Kasumi-1 (cell line): ENCODE measurements around the gene CLMN.
A peak's percentile ranks its signal among the peaks of the same experiment; 100 is the strongest.

ENCODE experiments used
- DNase-seq, 2 experiments: peaks; one replicate each; lab custom pipeline; 2025; lab: John Stamatoyannopoulos, UW

CLMN gene, protein sequence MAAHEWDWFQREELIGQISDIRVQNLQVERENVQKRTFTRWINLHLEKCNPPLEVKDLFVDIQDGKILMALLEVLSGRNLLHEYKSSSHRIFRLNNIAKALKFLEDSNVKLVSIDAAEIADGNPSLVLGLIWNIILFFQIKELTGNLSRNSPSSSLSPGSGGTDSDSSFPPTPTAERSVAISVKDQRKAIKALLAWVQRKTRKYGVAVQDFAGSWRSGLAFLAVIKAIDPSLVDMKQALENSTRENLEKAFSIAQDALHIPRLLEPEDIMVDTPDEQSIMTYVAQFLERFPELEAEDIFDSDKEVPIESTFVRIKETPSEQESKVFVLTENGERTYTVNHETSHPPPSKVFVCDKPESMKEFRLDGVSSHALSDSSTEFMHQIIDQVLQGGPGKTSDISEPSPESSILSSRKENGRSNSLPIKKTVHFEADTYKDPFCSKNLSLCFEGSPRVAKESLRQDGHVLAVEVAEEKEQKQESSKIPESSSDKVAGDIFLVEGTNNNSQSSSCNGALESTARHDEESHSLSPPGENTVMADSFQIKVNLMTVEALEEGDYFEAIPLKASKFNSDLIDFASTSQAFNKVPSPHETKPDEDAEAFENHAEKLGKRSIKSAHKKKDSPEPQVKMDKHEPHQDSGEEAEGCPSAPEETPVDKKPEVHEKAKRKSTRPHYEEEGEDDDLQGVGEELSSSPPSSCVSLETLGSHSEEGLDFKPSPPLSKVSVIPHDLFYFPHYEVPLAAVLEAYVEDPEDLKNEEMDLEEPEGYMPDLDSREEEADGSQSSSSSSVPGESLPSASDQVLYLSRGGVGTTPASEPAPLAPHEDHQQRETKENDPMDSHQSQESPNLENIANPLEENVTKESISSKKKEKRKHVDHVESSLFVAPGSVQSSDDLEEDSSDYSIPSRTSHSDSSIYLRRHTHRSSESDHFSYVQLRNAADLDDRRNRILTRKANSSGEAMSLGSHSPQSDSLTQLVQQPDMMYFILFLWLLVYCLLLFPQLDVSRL

DNA sequence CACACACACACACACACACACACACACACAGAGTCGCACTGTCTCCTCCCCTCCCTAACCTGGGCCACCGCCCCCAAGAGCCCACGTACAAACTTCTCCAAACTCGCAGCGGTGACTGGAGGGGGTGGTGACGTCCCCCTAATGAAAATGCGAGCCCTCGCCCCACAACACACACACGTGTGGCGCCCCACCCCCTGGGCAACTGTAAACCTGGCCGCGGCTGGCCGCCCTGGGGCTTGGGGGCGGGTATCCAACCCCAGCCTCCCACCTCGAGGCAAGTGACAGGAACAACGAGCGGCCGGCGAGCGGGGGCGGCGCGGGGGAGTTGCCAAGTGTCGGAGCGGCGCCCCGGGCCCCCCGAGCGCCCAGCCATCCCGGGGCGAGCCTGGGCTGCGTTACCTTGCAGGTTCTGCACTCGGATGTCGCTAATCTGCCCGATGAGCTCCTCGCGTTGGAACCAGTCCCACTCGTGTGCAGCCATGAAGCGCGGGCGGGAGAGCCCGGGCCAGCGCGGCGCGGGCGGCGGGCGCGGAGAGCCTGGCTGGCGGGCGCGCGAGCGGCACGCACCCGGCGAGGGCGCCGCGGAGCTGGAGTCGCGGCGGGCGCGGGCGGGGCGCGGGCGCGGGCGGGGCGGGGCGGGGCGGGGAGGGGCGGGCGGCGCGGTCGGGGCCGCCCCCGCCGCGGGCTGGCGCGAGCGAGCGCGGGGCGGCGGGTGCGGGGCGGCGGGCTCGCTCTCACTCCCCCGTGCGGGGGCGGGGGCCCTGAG, at the start of gene CLMN:
TSS of gene CLMN (minus strand) at position 597 of the 766 bp plus-strand sequence. CDS start at position 481, 116 bp downstream.
- DNase-seq = peak; percentile 4 to 24

DNA sequence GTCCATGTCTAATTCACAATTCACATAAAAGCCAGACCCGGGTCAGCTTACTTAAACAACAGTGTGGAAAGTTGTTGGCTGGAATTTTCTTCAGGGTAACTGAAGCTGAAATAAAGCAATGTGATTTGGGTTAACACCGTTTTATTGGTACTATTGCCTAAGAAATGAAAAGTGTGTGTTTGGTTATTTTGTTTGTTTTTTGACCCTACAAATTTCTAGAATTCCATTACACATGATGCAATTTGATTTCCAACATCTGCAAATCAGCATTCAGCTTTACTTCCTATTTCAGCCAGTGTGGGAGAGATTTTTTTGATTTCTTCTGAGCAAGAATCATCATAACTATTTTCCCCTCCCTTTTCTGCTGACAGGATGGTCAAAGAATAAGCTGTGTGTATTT, 45.7 kb upstream of the CLMN start:
- DNase-seq = no peak

DNA sequence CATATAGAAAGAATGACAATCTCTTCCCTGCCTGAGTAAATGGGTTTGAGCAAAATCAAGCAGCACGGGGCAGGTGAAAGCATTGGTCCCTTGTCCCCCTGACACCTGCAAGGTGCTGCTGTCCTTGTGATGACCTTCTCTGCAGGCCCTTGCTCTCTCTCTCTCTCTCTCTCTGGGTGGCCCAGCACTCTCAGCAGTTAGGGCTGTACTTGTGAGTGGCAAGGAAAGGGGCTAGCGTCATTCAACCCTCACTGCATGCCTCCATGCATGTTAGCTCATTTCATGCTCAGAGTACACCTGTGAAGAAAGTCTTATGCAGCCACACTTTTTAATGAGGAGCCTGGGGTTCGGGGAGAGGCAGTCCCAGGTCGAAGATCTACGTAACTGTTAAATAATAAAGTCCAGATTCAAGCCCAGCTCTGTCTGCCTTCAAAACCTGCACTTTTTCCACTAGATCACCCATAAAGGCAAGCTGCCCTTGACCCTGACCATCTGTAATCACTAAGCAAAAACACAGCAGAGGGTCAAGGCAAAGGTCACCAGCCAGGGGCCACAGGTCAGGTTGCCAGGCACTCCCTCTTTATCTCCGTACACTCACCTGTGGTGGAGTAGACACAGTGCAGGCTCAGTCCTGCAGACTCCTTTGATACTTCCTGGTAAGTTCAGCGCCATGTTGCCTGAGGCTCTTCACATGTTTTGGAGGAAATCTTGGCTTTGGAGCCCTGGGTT, 44.9 kb upstream of the CLMN start:
- no peak for DNase-seq

DNA sequence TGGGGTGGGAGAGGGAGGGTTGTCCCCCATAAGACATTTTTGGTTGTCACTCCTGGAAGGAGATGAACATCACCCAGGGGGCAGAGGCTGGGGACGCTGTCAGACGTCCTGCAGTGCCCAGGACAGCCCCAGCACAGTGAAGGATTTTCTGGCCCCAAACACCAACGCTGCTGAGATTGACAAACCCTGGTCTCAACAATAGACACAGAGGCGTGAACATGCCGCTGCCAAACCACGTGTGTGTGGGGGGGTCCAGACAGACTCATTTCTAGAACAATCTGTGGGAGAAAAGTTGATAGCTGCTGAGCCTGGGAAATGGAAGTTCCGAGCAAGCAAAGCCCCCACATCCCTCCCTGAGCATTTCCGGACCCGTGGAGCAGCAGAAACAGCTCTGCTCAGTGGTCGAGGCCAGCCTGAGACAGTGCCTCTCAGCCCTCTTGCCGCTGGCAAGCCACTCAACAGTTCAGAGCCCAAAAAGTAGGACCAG, 43.8 kb upstream of the CLMN start:
- DNase-seq = no peak

DNA sequence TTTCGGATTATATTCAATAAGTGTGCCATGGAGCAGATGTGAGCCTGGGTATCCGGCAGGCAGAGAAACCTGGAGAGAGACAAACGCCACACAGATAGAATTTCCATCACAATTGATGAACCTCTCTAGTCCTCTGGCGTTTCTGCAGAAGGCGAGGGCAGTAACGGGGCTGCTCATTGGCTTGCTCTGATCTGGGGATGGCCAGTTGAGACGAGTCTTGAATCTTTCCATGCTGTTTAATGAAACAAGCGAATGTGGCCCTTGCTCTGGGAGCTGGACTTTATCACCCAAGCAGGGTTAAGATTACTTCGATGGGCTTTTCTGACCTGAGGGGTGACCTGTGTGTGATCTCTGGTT, 42.4 kb upstream of the CLMN start:
- no peak for DNase-seq

DNA sequence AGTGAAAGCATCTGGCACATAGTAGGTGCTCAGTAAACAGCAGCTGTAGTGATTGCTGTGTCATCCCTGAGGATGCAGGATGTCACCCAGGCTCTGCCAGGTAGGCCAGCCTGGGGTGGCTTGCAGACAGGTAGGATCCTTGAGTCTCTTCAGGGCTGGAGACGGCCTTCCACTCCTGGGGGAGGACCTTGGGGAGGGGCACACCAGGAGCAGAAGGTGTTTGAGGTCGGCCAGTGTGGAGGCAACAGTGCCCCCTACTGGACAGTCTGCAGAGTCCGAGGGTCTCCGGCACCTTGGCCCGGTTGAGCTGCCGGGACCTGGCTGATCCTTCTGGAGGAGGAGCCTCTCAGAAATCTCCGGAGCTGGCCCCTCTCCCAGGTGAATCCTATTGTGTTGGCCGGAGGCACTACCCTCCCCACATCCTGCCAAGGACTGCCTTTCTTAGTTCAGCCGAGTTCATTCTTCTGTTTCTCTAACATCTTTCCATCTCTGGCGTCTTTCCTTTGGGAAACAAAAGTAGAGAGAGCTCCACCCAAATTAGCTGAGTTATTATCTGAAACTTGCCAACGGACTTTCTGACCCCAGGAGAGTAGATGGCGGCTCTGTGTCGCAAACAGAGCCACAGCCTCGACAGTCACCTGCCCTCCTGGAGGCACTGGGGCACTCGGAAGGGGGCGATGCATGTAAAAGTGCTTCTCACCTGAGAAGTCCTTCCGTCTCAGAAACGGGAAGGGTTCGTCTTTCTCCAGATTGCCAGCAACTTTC, 41.8 kb upstream of the CLMN start:
- no peak for DNase-seq

DNA sequence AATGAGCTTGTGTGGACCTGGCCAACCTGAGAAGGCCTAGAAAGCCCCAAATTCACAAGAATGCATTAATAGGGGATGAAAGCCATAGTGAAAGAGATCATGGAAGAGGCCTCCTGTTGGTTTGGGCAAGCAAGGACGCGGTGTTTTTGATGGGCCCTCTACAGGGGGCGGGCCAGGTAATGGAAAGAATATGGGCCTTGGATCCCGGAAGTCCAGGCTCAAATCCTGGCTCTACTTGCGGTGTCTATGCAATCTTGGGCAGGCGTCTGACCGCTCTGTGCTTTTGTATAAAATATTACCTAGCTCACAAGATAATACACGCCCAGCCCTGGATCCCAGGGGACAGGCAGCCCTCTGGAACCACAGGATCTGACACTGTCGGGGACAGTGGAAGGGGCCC, 41.1 kb upstream of the CLMN start:
- DNase-seq = no peak

DNA sequence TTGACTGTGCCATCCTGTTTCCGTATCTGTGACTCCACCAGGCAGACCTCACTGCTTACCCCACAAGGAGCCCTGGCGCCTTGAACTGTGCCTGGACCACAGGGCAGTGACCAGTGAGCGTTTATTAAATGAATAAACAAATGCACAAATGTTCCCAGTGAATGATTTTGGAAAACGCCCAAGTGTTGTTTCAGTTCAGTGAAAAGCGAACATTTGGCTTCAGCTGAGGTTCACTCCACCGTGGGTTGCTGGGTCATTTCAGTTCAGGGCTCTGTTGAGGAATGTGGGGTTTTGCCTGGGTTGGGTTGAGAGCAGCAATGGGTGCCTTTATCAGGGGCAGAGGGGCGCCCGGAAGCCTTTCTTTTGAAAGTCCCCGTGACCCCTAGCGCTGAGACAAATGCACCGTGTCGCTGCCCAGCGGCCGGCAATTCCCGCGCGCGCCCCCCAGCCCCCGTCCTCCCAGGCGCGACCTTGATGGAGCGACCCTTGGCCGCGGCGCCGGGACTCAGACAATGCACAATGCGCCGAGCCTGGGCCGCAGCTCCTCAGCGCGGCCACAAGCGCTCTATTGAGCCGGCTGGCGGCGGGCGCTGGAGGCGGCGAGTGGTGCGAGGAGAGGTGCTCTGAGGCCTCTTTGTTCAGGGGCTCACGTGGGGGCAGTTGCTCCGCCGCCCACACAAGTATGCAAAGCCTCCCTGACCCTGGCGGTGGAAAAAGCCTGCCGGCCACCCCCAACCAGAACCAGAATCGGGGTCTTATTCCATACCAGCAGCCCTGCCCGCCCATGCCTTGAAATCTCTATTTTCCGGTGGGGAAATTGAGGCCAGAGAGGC, 40.5 kb upstream of the CLMN start:
- no peak for DNase-seq

DNA sequence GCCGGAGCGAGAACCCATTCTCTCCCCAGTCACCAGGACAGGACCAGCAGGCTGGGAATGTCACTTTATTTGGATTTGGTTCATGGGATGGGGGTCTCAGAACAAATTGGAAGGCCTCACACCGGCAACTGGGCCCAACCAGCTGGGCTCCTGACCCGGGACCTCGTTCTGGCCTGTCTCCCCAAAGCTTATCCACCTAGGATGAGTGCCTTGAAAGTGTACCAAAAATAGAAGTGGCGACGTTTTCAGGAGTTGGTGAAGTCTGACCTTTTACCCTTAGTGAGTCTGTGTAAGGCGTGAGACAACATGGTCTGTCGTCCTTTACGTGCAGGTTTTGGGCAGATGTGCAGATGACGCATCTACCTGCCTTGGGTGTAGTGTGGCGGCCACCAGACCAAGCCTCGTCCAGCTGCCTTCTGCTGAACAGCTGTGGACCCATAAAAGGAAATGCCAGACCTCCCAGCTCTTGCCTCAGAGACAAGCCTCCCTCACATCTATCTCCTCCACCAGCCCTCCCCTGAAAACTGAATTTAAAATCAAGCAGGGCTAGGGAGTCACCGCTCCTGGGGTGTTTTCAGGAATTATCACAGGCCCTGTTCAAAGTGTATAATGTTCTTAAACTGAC, 36.6 kb upstream of the CLMN start:
- DNase-seq = no peak

DNA sequence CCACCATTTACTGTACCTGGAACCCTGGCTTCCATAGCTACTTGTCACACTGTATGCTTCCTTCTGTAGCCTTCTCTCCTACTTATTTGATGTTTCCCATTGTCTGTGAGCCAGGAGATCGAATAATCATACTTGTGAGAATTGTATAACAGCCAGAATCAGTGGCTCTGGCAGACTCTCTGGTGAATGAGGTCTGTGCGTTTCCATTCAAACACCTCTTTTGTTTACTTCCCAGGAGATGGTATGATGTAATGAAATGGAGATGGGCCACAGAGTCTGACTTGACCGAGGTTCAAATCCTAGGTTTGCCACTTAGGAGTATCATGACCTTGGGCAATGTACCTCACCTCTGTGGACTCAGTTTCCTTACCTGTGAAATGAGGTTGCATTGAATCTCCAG, 35.7 kb upstream of the CLMN start:
- no peak for DNase-seq

DNA sequence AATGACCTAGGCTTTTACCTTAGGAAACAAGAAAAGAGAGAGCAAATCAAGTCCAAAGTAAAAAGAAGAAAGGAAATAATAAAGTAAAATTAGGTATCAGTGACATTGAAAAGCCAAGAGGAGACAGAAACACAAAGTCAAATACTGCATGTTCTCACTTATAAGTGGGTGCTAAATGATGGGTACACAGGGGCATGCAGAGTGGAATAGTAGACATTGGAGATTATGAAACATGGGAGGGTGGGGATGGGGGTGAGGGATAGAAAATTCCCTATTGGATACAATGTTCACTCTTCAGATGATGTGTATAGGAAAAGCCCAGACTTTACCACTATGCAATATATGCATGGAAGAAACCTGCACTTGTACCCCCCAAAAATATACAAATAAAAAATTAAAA, 35.1 kb upstream of the CLMN start:
- no peak for DNase-seq

DNA sequence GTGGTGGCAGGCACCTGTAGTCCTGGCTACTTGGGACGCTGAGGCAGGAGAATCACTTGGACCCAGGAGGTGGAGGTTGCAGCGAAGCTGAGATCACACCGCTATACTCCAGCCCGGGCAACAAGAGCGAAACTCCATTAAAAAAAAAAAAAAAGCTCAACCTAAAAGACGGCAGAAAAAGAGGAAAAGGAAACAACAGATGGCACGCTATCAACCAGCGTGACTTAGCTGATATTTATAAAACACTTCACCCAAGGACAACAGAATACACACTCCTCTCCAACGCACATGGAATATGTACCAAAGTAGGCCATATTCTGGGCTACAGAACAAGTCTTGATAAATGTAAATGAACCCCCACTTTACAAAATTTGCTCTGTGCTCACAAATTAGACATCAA, 34.0 kb upstream of the CLMN start:
- no peak for DNase-seq

DNA sequence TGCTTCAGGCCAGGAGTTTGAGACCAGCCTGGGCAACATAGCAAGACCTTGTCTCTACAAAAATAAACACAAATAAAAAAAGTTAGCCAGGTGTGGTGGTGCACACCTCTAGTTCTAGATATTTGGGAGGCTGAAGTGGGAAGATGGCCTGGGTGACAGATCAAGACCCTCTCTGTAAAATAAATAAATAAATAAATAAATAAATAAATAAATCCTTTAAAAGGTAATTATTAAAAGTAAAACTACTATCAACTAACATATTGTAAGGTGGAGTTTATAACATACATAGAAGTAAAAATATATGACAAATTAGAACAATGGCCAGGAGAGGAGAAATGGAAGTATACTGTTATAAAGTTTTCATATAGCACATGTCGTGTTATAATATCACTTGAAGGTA, 33.3 kb upstream of the CLMN start:
- DNase-seq = no peak

DNA sequence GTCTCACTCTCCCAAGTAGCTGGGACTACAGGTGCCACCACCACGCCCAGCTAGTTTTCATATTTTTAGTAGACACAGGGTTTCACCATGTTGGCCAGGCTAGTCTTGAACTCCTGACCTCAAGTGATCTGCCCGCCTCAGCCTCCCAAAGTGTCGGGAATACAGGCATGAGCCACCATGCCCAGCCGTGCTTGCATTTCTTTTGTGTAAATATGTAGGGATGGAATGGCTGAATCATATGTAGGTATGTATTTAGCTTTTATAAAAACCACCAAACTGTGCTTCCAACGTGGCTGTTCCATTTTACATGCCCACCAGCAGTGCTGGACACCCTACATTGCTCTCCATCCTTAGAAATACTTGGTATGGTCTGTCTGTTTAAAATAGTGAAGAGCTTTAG, 32.8 kb upstream of the CLMN start:
- no peak for DNase-seq

DNA sequence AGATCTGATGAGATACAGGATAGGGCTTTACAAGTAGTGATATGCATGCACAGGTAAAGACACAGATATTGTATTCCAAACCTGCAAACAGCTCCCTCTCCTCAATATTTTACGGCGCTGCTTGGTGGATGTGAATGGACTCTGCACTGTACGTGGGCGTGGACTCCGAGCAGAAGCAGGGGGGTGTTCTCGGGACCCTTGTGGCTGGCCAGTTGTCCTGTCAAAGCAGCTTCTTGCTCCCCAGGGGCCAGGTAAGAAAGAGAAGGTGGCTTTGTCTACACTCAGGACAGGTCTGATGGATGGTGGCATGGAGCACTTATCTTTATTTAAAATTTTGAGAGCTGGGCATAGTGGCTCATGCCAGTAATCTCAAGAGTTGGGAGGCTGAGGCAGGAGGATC, 29.5 kb upstream of the CLMN start:
- no peak for DNase-seq

DNA sequence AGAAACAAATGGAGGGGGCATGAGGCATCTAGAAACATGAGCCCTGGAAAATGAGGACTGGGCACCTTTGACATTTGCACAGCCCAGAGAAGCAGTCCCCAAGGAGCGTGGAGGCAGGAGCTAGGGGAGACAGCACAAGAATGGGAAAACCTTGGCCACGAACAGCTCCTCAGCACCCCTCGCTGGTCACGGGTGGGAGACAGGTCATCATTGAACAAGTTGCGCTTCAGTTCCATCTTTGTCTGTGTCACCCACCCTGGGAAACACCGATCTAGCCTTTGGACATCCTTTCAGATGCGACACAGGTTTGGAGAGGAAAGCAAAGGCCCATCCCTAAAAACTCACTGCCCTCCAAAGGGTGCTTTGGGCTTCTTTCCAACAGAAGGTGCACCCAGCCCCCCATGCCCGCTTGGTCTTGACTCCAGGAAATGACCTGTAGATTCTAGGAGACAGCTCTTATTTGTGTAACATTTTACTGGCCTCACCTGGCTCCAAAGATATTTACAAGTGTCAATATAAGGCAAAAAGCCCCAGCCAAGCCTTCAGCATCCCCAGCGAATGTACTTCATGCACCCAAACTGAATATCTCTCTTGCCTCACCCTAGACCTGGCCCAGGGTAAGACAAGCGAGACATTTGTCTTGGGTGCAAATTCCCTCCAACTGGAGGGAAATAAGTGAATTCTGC, 28.8 kb upstream of the CLMN start:
- DNase-seq = no peak

DNA sequence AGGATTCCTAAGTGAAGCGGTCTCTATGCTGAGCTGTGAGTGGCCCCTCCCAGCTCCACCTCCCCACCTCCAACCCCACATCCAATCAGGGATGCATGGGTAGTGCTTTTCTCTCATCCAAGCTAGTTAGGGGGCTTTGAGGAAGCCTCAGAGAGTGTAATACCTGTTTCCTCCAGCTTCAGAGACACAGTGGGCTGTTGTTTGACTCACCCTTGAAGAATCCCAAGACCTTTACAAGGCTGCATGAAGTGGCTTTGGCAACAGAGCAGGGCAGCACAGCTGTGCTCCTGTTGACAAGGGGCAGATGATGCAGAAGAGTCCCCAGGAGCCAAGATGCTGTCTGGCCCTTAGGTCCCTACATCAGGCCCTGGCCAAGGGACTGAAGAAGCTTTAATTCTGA, 27.1 kb upstream of the CLMN start:
- no peak for DNase-seq

DNA sequence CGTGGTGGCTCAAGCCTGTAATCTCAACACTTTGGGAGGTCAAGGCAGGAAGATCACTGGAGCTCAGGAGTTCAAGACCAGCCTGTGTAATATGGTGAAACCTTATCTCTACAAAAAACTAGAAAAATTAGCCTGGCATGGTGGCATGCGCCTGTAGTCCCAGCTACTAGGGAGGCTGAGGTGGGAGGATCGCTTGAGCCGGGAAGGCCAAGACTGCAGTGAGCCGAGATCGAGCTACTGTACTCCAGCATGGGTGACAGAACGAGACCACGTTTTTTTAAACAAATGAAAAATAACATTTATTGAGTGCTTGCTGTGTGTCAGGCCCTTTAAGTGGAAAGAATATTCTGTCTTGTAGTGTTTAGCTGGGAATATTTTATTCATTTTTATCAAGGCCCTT, 26.6 kb upstream of the CLMN start:
- DNase-seq = no peak

DNA sequence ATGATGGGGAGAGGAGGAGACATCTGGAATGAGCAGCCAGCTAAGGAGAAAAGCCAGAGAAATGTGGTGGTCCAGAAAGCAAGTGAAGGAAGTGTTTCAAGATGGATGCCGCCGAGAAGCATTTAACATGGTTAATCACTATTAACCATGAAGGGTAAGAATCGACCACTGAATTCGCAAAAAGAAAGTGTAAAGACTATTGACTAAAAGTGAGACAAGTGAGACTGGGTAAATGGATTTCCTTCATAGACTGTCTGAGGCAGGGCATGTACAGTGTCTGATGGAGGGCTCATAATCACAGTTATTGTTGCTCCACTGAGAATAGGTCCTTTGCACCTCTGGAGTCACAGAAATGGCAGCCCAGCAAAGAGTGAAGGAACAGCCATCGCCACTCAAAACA, 25.3 kb upstream of the CLMN start:
- DNase-seq = no peak
